ENCODE measurements around the gene CDKN2D.
"Not testable (repeated sequence)": the region's sequence is repeated elsewhere in the genome, so short reads cannot be mapped to it uniquely, and the experiment has no call there.

The CDKN2D gene

DNA sequence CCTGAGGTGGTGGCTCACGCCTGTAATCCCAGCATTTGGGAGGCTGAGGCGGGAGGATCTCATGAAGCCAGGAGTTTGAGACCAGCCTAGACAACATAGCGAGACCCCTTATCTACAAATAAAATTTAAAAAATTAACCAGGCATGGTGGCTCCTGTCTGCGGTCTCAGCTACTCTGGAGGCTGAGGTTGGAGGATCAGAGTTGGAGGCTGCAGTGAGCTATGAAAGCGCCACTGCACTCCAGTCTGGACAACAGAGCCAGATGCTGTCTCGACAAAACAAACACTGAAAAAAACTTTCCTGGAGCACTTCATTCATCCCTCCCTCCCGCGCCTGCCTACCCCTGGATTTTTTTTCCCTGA, 25.7 kb downstream of the CDKN2D start:
- in situ Hi-C loops (cut with HindIII; ENCODE audit: low pct_unique_long_range_greater_than_20kb, low sequenced_read_pairs): no loop called here
- no peak for DNase-seq (ENCODE audit: low read depth in 1 of 2, low spot score in 1 of 2)
- TF ChIP-seq JUND (IDR thresholded peaks at IDR 0.05; ENCODE audit: low read depth): no peak

DNA sequence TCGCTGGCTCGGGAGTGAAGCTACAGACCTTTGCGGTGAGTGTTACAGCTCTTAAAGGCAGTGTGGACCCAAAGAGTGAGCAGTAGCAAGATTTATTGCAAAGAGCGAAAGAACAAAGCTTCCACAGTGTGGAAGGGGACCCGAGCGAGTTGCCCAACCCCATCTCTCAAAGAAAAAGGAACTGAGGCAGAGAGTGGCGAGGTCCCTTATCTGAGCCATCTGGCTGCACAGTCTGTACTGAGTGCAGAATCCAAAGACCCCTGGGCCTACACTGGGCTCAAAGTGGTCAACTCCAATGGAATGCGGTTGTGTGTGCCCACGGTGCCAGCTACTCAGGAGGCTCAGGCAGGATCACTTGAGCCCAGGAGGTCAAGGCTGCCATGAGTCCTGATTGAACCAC, 29.8 kb downstream of the CDKN2D start:
- in situ Hi-C loops (cut with HindIII; ENCODE audit: low pct_unique_long_range_greater_than_20kb, low sequenced_read_pairs); DNase-seq (ENCODE audit: low read depth in 1 of 2, low spot score in 1 of 2): not testable (repeated sequence)

DNA sequence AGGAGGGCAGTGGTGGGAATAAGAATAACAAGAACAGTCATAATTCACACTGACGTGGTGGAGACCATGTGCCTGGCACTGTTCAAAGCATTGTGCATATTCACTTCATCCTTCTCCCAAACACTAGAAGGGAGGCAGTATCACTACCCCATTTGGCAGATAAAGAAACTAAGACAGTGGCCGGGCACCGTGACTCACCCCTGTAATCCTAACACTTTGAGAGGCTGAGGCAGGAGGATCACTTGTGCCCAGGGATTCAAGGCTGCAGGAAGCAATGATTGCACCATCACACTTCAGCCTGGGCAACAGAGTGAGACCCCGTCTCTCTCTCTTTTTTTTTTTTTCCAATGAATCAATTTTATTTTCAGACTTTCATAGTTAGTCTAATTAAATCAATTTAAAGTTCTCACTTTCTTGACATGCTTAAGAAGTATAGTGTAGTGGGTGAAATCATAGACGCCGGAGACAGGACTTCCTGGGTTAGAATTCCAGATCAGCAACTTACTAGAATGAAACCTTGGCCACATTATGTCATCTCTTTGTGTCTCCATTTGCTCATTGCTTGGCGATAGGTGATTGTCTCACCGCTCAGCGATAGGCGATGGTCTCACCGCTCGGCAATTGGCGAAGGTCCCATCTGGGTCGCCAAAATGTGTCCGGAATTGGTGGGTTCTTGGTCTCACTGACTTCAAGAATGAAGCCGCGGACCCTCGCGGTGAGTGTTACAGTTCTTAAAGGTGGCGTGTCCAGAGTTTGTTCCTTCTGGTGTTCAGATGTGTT, 30.4 kb downstream of the CDKN2D start:
- no peak for TF ChIP-seq JUND (IDR thresholded peaks at IDR 0.05; ENCODE audit: low read depth)

DNA sequence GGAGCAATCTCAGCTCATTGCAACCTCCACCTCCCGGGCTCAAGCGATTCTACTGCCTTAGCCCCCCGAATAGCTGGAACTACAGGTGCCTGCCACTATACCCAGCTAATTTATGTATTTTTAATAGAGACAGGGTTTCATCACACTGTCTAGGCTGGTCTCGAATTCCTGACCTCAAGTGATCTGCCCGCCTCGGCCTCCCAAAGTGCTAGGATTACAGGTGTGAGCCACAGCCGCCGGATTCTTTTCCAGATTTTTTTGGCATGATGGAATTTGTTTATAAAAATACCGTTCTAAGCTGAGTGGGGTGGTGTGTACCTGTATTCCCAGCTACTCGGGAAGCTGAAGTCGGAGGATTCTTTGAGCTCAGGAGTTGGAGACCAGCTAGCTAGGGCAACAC, 31.1 kb downstream of the CDKN2D start:
- in situ Hi-C loops (cut with HindIII; ENCODE audit: low pct_unique_long_range_greater_than_20kb, low sequenced_read_pairs): no loop called here
- TF ChIP-seq JUND (IDR thresholded peaks at IDR 0.05; ENCODE audit: low read depth): no peak
- DNase-seq (ENCODE audit: low read depth in 1 of 2, low spot score in 1 of 2): no peak

More for the DNA sequence above, 30.4 kb downstream of the CDKN2D start:
- in situ Hi-C loops (cut with HindIII; ENCODE audit: low pct_unique_long_range_greater_than_20kb, low sequenced_read_pairs): no loop called here
- no peak for DNase-seq (ENCODE audit: low read depth in 1 of 2, low spot score in 1 of 2)

DNA sequence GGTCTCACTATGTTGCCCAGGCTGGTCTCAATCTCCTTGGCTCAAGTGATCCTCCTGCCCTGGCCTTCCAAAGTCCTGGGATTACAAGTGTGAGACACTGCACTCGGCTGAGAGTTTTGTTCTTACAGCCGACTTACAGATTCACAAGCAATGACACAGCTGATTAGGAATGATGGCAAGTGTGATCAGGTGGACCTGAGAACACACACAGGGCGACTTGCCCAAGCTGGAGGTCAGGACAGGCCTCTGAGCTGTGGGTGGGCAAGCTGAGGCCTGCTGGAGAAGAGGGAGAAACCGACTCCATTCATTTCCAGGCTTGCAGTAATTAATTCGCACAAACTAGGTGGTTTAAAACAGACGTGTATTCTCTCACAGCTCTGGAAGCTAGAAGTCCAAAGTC, 33.2 kb downstream of the CDKN2D start:
- no peak for DNase-seq (ENCODE audit: low read depth in 1 of 2, low spot score in 1 of 2)
- no peak for TF ChIP-seq JUND (IDR thresholded peaks at IDR 0.05; ENCODE audit: low read depth)
- in situ Hi-C loops (cut with HindIII; ENCODE audit: low pct_unique_long_range_greater_than_20kb, low sequenced_read_pairs): no loop called here

DNA sequence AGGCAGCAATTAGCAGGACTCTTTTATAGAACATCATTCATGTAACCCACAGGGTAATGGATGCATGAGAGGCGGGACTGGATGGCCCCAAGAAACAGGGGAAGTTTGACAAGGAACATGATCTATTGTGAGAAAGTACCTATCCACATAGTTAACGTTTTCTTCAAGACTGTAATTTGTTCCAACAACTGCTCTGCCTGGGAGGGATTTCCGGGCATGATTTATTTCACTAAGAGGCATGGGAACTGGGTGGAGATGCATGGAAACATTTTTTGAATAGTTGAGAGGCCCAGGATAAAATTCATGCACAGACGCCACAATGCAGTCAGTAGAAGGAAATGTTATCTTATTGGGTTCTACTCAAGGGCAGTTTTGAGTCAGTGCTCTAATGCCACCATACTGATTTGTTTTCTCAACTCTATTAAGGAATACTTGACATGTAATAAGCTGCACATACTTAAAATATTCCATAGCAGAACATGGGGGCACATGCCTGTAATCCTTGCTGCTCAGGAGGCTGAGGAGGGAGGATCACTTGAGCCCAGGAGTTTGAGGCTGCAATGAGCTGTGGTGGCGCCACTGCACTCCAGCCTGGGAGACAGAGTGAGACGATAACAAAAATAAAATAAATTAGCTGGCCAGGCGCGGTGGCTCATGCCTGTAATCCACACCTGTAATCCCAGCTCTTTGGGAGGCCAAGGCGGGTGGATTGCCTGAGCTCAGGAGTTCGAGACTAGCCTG, 35.0 kb downstream of the CDKN2D start:
- no peak for DNase-seq (ENCODE audit: low read depth in 1 of 2, low spot score in 1 of 2)
- in situ Hi-C loops (cut with HindIII; ENCODE audit: low pct_unique_long_range_greater_than_20kb, low sequenced_read_pairs): no loop called here
- TF ChIP-seq JUND (IDR thresholded peaks at IDR 0.05; ENCODE audit: low read depth): no peak

DNA sequence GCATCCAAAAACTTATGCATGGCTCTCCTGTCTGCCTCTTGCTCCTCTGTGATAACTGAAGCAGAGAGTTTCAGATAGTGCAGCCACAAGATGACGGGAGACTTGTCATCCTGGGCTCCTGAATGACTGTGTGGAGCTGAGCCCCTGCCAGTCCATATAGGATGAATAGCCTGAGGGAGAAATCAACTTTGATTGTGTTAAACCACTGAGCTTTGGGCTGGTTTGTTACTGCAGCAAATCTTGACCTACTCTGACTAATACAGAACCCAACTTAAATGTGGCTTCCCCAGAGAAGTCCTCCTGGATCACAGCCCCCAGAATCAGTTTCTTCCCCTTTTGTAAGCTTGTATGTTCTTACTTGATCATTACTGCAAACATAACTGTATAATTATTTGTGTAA, 36.3 kb downstream of the CDKN2D start:
- no peak for DNase-seq (ENCODE audit: low read depth in 1 of 2, low spot score in 1 of 2)
- no peak for TF ChIP-seq JUND (IDR thresholded peaks at IDR 0.05; ENCODE audit: low read depth)
- in situ Hi-C loops (cut with HindIII; ENCODE audit: low pct_unique_long_range_greater_than_20kb, low sequenced_read_pairs): no loop called here

DNA sequence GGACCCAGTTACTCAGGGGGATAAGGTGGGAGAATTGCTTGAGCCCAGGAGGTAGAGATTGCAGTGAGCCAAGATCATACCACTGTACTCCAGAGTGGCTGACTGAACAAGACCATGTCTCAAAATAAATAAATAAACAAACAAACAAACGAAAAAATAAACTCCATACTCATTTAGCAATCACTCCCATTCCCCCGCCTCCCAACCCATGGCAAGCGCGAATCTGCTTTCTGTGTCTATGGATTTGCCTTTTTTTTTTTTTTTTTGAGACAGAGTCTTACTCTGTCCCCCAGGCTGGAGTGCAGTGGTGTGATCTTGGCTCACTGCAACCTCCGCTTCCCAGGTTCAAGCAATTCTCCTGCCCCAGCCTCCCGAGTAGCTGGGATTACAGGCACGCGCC, 41.9 kb downstream of the CDKN2D start:
- in situ Hi-C loops (cut with HindIII; ENCODE audit: low pct_unique_long_range_greater_than_20kb, low sequenced_read_pairs); DNase-seq (ENCODE audit: low read depth in 1 of 2, low spot score in 1 of 2): not testable (repeated sequence)

DNA sequence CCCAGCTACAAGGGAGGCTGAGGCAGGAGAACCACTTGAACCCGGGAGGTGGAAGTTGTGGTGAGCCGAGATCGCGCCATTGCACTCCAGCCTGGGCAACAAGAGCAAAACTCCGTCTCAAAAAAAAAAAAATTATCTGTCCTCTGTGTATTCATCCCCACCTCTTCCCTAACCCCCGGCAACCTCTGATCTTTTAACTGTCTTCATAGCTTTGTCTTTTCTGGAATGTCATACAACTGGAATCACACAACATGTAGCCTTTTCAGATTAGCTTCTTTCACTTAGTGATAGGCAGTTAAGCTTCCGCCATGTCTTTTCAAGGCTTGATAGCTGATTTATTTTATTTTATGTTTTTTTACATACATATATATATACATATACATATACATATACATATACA, 43.1 kb downstream of the CDKN2D start:
- no peak for TF ChIP-seq JUND (IDR thresholded peaks at IDR 0.05; ENCODE audit: low read depth)
- in situ Hi-C loops (cut with HindIII; ENCODE audit: low pct_unique_long_range_greater_than_20kb, low sequenced_read_pairs): no loop called here
- DNase-seq (ENCODE audit: low read depth in 1 of 2, low spot score in 1 of 2): no peak

DNA sequence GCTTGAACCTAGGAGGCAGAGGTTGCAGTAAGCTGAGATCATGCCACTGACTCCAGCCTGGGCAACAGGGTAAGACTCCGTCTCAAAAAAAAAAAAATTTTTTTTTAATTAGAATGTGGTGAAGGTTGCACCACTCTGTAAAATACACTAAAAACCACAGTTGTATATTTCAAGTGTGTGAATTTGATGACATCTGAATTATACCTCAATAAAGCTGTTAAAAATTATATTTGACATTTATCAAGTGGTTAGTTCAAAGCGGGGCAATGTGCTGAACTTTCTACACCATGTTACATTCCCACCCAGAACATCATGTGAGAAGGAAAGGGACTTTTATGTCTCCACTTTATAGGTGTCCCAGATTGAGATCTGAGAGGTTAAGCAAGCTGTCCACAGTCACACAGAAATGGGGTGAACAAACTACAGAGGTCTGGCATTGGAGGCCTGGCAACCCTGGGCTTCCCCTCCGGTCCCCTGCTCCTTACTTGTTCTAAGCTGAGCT, 45.6 kb downstream of the CDKN2D start:
- in situ Hi-C loops (cut with HindIII; ENCODE audit: low pct_unique_long_range_greater_than_20kb, low sequenced_read_pairs): no loop called here
- TF ChIP-seq JUND (IDR thresholded peaks at IDR 0.05; ENCODE audit: low read depth): no peak

DNA sequence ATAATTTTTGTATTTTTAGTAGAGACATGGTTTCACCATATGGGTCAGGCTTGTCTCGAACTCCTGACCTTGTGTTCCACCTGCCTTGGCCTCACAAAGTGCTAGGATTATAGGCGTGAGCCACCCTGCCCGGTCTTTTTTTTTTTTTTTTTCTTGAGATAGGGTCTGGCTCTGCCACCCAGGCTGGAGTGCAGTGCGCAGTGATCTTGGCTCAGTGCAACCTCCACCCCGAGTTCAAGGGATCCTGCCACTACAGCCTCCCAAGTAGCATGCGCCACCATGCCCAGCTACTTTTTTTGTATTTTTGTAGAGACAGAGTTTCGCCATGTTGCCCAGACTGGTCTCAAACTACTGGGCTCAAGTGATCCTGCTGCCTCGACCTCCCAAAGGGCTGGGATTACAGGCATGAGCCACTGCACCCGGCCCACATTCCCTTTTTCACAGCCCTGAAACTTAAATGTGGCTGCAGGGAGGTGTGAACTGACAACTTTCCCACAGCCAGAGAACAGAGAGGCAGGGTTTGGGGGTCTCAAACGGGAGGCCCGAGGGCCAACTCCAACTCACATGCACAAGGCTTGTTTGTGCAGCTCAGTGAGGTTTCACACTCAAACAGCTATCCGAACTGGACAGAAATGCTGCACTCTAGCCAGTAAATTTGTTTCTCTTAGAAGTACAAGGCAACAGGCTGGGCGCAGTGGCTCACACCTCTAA, 47.2 kb downstream of the CDKN2D start:
- DNase-seq (ENCODE audit: low read depth in 1 of 2, low spot score in 1 of 2): no peak
- in situ Hi-C loops (cut with HindIII; ENCODE audit: low pct_unique_long_range_greater_than_20kb, low sequenced_read_pairs): no loop called here
- no peak for TF ChIP-seq JUND (IDR thresholded peaks at IDR 0.05; ENCODE audit: low read depth)

More for the DNA sequence above, 45.6 kb downstream of the CDKN2D start:
- no peak for DNase-seq (ENCODE audit: low read depth in 1 of 2, low spot score in 1 of 2)

DNA sequence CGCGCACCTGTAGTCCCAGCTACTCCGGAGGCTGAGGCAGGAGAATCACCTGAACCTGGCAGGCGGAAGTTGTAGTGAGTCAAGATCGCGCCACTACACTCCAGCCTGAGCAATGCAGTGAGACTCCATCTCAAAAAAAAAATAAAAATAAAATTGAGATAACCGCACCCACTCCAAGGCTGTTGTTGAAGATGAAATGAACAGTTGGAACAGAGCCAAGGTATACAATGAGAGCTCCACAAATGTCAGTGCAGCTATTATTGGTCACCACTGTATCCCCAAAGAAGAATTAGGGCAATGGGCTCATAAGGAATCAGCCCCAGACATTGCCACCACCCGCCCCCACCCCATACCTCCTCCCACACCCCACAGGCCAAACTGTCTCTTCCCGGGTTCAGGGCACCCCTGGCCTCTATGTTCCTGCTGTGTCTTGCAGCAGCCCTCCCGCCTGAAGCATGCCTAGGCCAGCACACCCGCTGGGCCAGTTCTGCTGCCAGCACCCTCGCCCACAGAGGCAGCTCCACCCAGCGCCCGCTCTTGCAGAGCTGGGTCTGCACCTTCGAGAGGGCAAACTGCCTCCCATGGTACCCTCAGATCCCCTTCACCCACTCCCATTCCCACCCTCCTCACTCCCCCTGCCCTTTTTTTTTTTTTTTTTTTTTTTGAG, 48.0 kb downstream of the CDKN2D start:
- no peak for TF ChIP-seq JUND (IDR thresholded peaks at IDR 0.05; ENCODE audit: low read depth)
- DNase-seq (ENCODE audit: low read depth in 1 of 2, low spot score in 1 of 2): peak; percentile 65 to 73
- in situ Hi-C loops (cut with HindIII; ENCODE audit: low pct_unique_long_range_greater_than_20kb, low sequenced_read_pairs): no loop called here
